MCF 10A (cell line): ENCODE data around the gene ARHGAP42. TPM values are rescaled to one million over a fixed set of nuclear protein-coding genes. Genes with fewer than 3 reads are reported as not detected.

Source experiments
- BruUV-seq: library from RNA; stranded (reverse); fragments of 400-500 nt; replicated peaks from 2 replicates; lab custom pipeline; 2021; lab: Mats Ljungman, UMichigan
- CTCF ChIA-PET: fragments of 300-600 bp; sonication (Branson Sonifier 250); formaldehyde crosslinking; extraction: SDS; loops from one replicate; lab custom pipeline; 2021; ENCODE audit warnings: antibody characterized with exemption, inconsistent platforms; lab: Yijun Ruan, JAX
- POLR2A ChIA-PET: fragments of 300-600, 350-650 bp; sonication (Branson Sonifier 250); formaldehyde crosslinking; extraction: SDS; loops from one replicate; lab custom pipeline; 2020; ENCODE audit warnings: antibody characterized with exemption, inconsistent platforms; lab: Yijun Ruan, JAX
- DNase-seq: peaks from one replicate; pipeline ENCODE4 v3.0.0-alpha.2; 2018; ENCODE audit not compliant: unreplicated experiment
- H3K27ac Mint-ChIP-seq: one replicate; pipeline ENCODE4 v1.8.0; 2022; ENCODE audit warnings: mild to moderate bottlenecking, low read depth, mixed read lengths; ENCODE audit not compliant: unreplicated experiment
- H3K27me3 Mint-ChIP-seq: one replicate; pipeline ENCODE4 v1.8.0; 2022; ENCODE audit warnings: mixed read lengths; ENCODE audit not compliant: insufficient read depth, unreplicated experiment
- H3K36me3 Mint-ChIP-seq: one replicate; pipeline ENCODE4 v1.8.0; 2022; ENCODE audit warnings: mild to moderate bottlenecking, moderate library complexity, mixed read lengths; ENCODE audit not compliant: insufficient read depth, unreplicated experiment
- H3K4me1 Mint-ChIP-seq: one replicate; pipeline ENCODE4 v1.8.0; 2022; ENCODE audit warnings: mixed read lengths; ENCODE audit not compliant: insufficient read depth, unreplicated experiment
- H3K4me3 Mint-ChIP-seq: one replicate; pipeline ENCODE4 v1.8.0; 2022; ENCODE audit warnings: mild to moderate bottlenecking, moderate library complexity, mixed read lengths; ENCODE audit not compliant: unreplicated experiment
- H3K9me3 Mint-ChIP-seq: one replicate; pipeline ENCODE4 v1.8.0; 2022; ENCODE audit warnings: mixed read lengths; ENCODE audit not compliant: unreplicated experiment
- CTCF ChIP-seq: fragments of 200-600 bp; IDR thresholded peaks from one replicate; pipeline ENCODE4 v1.8.0; 2022; ENCODE audit warnings: antibody characterized with exemption, mild to moderate bottlenecking; ENCODE audit not compliant: unreplicated experiment
- intact Hi-C: fragments of 100-400 bp; cut with micrococcal nuclease; formaldehyde crosslinking; loops from 2 replicates; pipeline ENCODE4 v1.14.1; 2022
- total RNA-seq: library from RNA; stranded (reverse); gene quantifications from 2 replicates; pipeline ENCODE4 v1.2.3, GENCODE V29; 2022

ARHGAP42 gene
- total RNA-seq, 1 experiment from 2014 or later, result 2.5 TPM

- Mint-ChIP-seq H3K27me3 (no peaks in the 10 kb centered on the region), H3K4me3 (no peak overlapping the region), H3K9me3 (no peaks in the 10 kb centered on the region), H3K27ac (no peak overlapping the region), H3K4me1 (no peaks in the 10 kb centered on the region), H3K36me3 (no peaks in the 10 kb centered on the region)
- CTCF ChIA-PET, result interaction anchor here (0.7 to 2.6 kb wide), 11 partner anchors 30 to 281 kb away, joined by 3 to 16 read pairs (median 3); no protein-coding TSS in a partner anchor
- TF ChIP-seq CTCF, result no peak
- DNase-seq, result no peak
- intact Hi-C loops, result no loop called here
- no TSS peak for BruUV-seq
- POLR2A ChIA-PET, result interaction anchor here (0.7 kb wide), 1 partner anchor 1769 kb away, joined by 3 read pairs; no protein-coding TSS in a partner anchor
These were observed 170.3 kb downstream of the ARHGAP42 start for GRCh38 chr11:100857236-100858005.

- no peak overlapping the region for H3K4me3 Mint-ChIP-seq
- H3K4me1 Mint-ChIP-seq, result no peaks in the 10 kb centered on the region
- H3K27ac Mint-ChIP-seq, result no peak overlapping the region
- no peak for TF ChIP-seq CTCF
- H3K9me3 Mint-ChIP-seq, result no peaks in the 10 kb centered on the region
- no peaks in the 10 kb centered on the region for H3K27me3 Mint-ChIP-seq
- CTCF ChIA-PET, result interaction anchor here (2.1 kb wide), 1 partner anchor 178 kb away, joined by 9 read pairs; no protein-coding TSS in a partner anchor
- no TSS peak for BruUV-seq
- no peaks in the 10 kb centered on the region for H3K36me3 Mint-ChIP-seq
- POLR2A ChIA-PET, result no interaction called here
- intact Hi-C loops, result no loop called here
- DNase-seq, result no peak
These were observed 173.4 kb downstream of the ARHGAP42 start for GRCh38 chr11:100860318-100861155.

- Mint-ChIP-seq H3K4me1 (no peaks in the 10 kb centered on the region), H3K4me3 (no peak overlapping the region), H3K9me3 (no peaks in the 10 kb centered on the region), H3K27me3 (no peaks in the 10 kb centered on the region), H3K36me3 (no peaks in the 10 kb centered on the region), H3K27ac (no peak overlapping the region)
- CTCF ChIA-PET, result interaction anchor here (0.6 to 2.1 kb wide), 3 partner anchors 15 to 285 kb away, joined by 4 to 9 read pairs (median 6); no protein-coding TSS in a partner anchor
- intact Hi-C loops, result no loop called here
- DNase-seq, result no peak
- TF ChIP-seq CTCF, result no peak
- BruUV-seq, result no TSS peak
- POLR2A ChIA-PET, result no interaction called here
These were observed 174.1 kb downstream of the ARHGAP42 start for GRCh38 chr11:100861212-100861611.

GRCh38 chr11:100863080-100863581 is 176.0 kb downstream of the ARHGAP42 start:
- Mint-ChIP-seq H3K9me3 (no peaks in the 10 kb centered on the region), H3K4me3 (no peak overlapping the region), H3K27me3 (no peaks in the 10 kb centered on the region), H3K4me1 (no peaks in the 10 kb centered on the region), H3K27ac (no peak overlapping the region), H3K36me3 (no peaks in the 10 kb centered on the region)
- ChIA-PET CTCF (interaction anchor here (0.7 kb wide), 1 partner anchor 951 kb away, joined by 5 read pairs; no protein-coding TSS in a partner anchor), POLR2A (no interaction called here)
- no peak for TF ChIP-seq CTCF
- no TSS peak for BruUV-seq
- intact Hi-C loops, result no loop called here
- no peak for DNase-seq
